ENCODE results near the gene PPID. TPM values are rescaled to one million over a fixed set of nuclear protein-coding genes. Genes with fewer than 3 reads are reported as not detected.
"Not testable (repeated sequence)": the region's sequence is repeated elsewhere in the genome, so short reads cannot be mapped to it uniquely, and the experiment has no call there.

PPID gene
- 40.4 and 42.0 TPM in 2 replicates for total RNA-seq

- intact Hi-C loops (cut with micrococcal nuclease): loop anchor here (1.0 to 10.0 kb wide), 4 partner anchors 45 to 722 kb away; partner anchors contain the start of genes ETFDH and RAPGEF2
Measured at GRCh38 chr4:158722917-158723793, at the start of gene PPID. Gene PPID, minus strand, starts transcription at chr4:158723396. Its CDS starts 108 bp downstream, at chr4:158723288.

- intact Hi-C loops (cut with micrococcal nuclease): loop anchor here (2.0 kb wide), 1 partner anchor 41 kb away; no protein-coding TSS in a partner anchor
Measured at GRCh38 chr4:158771776-158772175, 48.6 kb upstream of the PPID start.

- intact Hi-C loops (cut with micrococcal nuclease): loop anchor here (2.0 kb wide), 1 partner anchor 40 kb away; no protein-coding TSS in a partner anchor
Measured at GRCh38 chr4:158770671-158771070, 47.5 kb upstream of the PPID start.

- intact Hi-C loops (cut with micrococcal nuclease): loop anchor here (1.0 to 5.0 kb wide), 7 partner anchors 9 to 433 kb away; partner anchors contain the start of genes C4orf46 and RAPGEF2
Measured at GRCh38 chr4:158769175-158769921, 46.2 kb upstream of the PPID start.

- intact Hi-C loops (cut with micrococcal nuclease): loop anchor here (1.0 to 5.0 kb wide), 8 partner anchors 10 to 434 kb away; partner anchors contain the start of genes C4orf46, PPID and RAPGEF2
Measured at GRCh38 chr4:158768555-158769174, 45.5 kb upstream of the PPID start, which contains the start of gene FNIP2. Gene FNIP2, plus strand, starts transcription at chr4:158769026. Its CDS starts 187 bp downstream, at chr4:158769213.

GRCh38 chr4:158767451-158767850 is 44.3 kb upstream of the PPID start:
- intact Hi-C loops (cut with micrococcal nuclease): loop anchor here (5.0 kb wide), 3 partner anchors 45 to 435 kb away; no protein-coding TSS in a partner anchor

DNA sequence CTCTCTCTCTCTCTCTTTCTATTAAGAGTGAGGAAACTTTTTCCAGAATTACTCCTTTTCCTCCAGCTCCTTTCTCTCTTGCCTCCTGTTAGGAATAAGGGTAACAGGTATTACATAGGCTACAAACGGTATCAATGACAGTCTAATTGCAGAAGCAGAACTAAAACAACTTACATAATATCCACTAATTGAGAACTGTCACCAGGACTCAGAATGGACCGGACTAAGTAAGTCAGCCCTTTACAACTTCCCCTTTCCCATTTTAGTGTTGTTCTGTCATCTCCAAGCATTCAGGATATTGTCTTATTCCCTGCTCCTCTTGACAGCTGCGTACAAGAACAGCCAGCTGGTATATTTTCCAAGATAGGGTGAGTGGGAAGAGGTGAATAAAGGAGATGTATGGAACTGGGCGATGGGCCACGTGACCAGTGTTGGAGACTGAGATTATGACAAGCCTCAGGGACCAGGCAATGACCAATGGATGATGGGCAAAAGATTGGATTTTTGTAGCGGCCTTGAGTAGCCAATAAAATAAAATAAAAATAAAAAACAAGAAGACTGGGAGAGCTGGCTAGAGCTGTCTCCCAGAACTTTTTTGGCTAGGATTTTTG is 43.3 kb upstream of the PPID start:
- intact Hi-C loops (cut with micrococcal nuclease): loop anchor here (5.0 kb wide), 3 partner anchors 46 to 436 kb away; no protein-coding TSS in a partner anchor

- intact Hi-C loops (cut with micrococcal nuclease): no loop called here
Measured at GRCh38 chr4:158763462-158763861, 40.3 kb upstream of the PPID start.

GRCh38 chr4:158762553-158762952 is 39.4 kb upstream of the PPID start:
- intact Hi-C loops (cut with micrococcal nuclease): no loop called here

DNA sequence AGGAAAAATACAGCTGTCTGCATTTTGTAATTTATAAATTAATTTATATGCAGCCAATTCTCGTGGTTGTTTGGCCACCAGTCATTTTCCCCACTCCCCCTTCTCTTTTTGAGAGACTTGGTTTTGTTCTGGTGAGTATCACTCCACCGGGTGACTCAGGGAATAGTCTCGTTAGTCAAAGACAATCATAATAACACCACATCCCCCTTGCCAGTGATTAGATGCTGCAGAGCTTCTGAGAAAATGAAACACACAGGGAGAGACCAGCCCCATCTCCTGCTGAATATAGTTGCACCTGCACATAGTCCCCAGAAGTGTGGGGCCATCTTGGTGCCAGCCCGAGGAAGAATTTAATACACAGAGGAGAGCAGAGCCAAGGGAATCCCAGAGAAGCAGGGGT is 37.7 kb upstream of the PPID start:
- intact Hi-C loops (cut with micrococcal nuclease): no loop called here

DNA sequence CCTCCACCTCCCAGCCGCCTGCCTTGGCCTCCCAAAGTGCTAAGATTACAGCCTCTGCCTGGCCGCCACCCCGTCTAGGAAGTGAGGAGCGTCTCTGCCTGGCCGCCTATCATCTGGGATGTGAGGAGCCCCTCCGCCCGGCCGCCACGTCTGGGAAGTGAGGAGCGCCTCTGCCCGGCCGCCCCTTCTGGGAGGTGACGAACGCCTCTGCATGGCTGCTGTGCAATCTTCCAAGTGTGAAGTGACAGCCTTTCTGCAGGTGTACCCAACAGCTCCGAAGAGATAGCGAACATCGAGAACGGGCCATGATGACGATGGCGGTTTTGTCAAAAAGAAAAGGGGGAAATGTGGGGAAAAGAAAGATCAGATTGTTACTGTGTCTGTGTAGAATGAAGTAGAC is 36.3 kb upstream of the PPID start:
- intact Hi-C loops (cut with micrococcal nuclease): not testable (repeated sequence)

- intact Hi-C loops (cut with micrococcal nuclease): no loop called here
Measured at GRCh38 chr4:158758703-158759102, 35.5 kb upstream of the PPID start.

DNA sequence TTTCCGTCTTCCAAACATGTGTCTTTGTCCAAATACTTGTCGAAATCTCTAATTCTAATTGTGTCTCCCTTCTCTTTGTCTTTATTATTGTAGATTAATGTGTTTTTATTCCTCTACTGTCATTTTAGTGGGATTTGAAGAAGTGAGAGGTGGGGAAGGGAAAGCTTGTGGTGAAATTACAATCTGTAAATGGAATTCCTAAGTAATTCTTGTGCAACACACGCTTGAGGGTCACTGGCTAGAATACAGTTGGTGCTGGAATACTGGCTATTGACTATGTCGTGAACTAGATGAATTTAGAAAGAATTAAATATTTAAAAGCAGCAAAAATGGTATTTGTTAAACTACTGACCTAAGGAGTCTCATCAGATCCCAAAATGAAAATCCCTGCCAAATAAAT is 34.9 kb upstream of the PPID start:
- intact Hi-C loops (cut with micrococcal nuclease): no loop called here

DNA sequence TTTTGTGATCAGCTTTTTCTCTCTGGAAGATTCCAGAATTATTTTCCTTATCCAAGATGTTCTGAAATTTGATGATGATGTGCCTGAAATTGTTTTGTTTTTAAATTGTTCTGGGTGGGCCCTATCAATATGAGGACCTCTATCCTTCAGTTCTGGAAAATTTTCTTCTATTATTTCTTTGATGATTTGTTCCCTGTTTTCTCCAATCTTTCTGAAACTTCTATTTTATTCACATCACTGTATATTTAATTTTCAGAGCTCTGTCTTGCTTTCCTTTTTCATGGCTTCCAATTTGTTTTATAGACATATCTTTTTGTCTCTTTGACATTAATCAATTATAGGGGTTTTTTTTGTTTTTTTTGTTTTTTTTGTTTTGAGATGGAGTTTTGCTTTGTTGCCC is 33.4 kb upstream of the PPID start:
- intact Hi-C loops (cut with micrococcal nuclease): no loop called here

GRCh38 chr4:158755819-158756218 is 32.6 kb upstream of the PPID start:
- intact Hi-C loops (cut with micrococcal nuclease): not testable (repeated sequence)

DNA sequence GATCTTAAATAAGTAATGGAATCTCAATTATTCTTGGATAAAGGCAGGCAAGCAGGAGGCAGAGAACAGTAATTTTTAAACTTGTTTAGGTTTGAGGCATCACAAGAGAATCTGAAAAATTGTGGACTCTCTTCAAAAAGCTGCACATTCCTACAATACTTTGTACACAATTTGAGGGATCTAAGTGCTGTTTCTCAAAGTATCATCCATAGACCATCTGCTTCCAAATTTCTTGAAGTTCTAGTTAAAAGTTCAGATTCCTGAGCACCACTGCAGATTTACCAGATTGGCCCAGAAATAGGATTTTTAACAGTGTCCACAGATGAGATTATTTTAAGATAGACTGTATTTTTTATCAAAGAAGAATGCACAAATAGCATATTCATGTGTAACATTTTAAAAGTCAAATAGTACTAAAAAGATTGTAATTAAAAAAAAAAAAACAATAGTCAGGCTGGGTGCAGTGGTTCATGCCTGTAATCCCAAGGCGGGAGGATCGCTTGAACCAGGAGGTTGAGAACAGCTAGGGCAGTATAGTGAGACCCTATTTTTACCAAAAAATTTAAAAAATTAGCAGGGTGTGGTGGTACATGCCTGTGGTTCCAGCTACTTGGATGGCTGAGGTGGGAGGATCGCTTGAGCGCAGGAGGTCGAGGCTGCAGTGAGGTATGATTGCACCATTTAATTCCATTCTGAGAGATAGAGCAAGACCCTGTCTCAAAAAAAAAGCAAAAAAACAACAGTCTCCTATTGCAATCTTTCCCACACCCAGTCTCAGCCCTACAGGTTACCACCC is 31.4 kb upstream of the PPID start:
- intact Hi-C loops (cut with micrococcal nuclease): no loop called here

DNA sequence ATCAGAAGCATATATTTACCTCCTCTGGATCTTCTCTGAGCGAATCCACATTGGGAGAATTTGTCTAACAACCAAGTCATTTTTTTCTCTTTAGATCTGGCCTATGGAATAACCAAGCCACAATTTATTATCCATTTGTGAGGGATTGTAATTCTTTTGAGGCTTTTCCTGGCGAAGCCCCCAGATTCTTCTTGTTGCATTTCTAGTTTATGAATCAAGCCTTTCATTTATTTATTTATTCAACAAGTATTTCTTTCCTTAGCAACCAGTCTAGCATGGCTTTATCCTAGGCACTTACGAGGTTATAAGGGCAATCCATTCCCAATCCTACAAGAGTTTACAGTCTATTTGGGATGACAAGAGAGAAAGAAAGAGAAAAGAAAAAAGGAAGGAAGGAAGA is 27.2 kb upstream of the PPID start:
- intact Hi-C loops (cut with micrococcal nuclease): no loop called here

- intact Hi-C loops (cut with micrococcal nuclease): not testable (repeated sequence)
Measured at GRCh38 chr4:158746537-158746936, 23.3 kb upstream of the PPID start.

DNA sequence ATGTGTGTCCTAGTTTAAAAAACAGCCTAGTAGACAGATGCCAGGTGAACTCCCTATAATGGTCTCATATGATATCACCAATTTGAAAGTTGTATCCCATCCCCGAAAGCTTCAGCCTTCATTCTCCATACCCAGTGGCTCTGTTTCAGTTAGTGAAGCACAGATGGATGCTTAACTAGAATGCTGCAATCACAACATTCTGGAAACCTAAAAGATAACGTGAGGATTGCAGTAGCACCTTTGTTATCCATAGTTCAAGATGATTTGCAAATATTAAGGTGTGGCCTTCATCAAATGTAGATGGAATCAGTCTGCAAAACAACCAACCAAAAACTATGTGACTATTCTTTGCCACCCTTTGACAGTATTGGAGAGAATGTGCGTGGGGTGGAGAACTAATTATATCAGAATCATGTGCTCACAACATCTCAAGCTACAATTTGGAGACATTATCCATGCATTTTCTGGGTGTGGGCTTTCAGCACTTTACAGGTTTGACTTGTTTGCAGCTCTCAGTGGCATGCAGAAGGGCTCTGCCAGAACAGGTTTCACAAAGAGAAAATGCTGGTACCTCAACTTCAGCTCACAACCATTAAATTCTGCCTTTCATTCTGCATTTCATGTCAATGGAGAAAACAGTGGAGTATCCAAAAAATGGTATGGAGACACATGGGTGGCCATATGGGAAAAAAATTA is 18.3 kb upstream of the PPID start:
- intact Hi-C loops (cut with micrococcal nuclease): no loop called here

Data from T-helper 2 cell treated with Interferon-gamma antibody and Interleukin-4, amounts not matched to agents 100 ng/mL and 5 ng/mL, for 36 hours (primary cell).